Activated T-cell treated with anti-CD3 and anti-CD28 coated beads, Interleukin-2, amount 50 U/mL, for 72 hours (primary cell): ENCODE data around the gene AKR1C2. TPM values are rescaled to one million over a fixed set of nuclear protein-coding genes. Genes with fewer than 3 reads are reported as not detected.
"Not testable (repeated sequence)": the region's sequence is repeated elsewhere in the genome, so short reads cannot be mapped to it uniquely, and the experiment has no call there.

Experiments used
- ATAC-seq, 2 donors: fragments of 150-1000 bp; cut with Tn5 transposase; replicated peaks in 1 of 2; 2 replicates each; pipeline ENCODE4 v1.10.0; 2021; ENCODE audit warnings: moderate library complexity in 2 of 2, mild to moderate bottlenecking in 1 of 2
- DNase-seq, 2 donors: peaks; one replicate each; pipeline ENCODE4 v3.0.0; 2021 to 2022; ENCODE audit warnings: mixed read lengths in 1 of 2
- H3K27ac Mint-ChIP-seq: one replicate; pipeline ENCODE4 v1.8.0; 2022; ENCODE audit warnings: mild to moderate bottlenecking, moderate library complexity, mixed read lengths
- H3K27me3 Mint-ChIP-seq: one replicate; pipeline ENCODE4 v1.8.0; 2022; ENCODE audit warnings: low read depth, mixed read lengths
- H3K36me3 Mint-ChIP-seq, 2 donors: one replicate each; pipeline ENCODE4 v1.8.0; 2022; ENCODE audit warnings: mixed read lengths in 2 of 2, mild to moderate bottlenecking in 1 of 2; ENCODE audit not compliant: insufficient read depth in 2 of 2
- H3K4me1 Mint-ChIP-seq: one replicate; pipeline ENCODE4 v1.8.0; 2022; ENCODE audit warnings: low read depth, mixed read lengths
- H3K4me3 Mint-ChIP-seq, 2 donors: one replicate each; pipeline ENCODE4 v1.8.0; 2022; ENCODE audit warnings: mild to moderate bottlenecking in 2 of 2, mixed read lengths in 2 of 2, moderate library complexity in 2 of 2
- H3K9me3 Mint-ChIP-seq, 2 donors: one replicate each; pipeline ENCODE4 v1.8.0; 2022; ENCODE audit warnings: mixed read lengths in 2 of 2
- total RNA-seq, 2 donors: library from RNA; stranded (reverse); gene quantifications; one replicate each; pipeline ENCODE4 v1.2.3, GENCODE V29; 2022

AKR1C2 gene
- total RNA-seq, 2 donors from 2014 or later: 0.22 TPM; not detected in 1

DNA sequence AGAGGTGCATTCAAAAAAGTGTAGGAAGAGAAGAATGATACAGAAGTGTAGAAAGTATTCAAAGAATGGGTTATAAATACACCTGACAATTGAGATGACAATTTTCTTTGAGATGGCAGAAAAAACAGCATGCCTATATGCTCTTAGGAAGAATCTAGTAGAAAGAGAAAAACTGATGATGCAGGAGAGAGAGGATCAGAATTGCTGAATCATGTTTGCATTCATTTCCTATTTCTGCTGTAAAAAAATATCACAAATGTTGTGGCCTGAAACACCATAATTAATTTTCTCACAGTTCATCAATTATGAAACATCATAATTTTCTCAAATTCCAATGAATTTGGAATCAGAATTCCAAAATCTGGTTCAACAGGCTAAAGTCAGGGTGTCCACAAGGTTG is 50.3 kb downstream of the AKR1C2 start:
- Mint-ChIP-seq H3K4me1 (no peaks in the 10 kb centered on the region), H3K27me3 (no peaks in the 10 kb centered on the region), H3K27ac (no peak overlapping the region), H3K36me3 (no peaks in the 10 kb centered on the region), H3K4me3 (no peak overlapping the region), H3K9me3 (no peaks in the 10 kb centered on the region)
- DNase-seq: no peak
- ATAC-seq: no peak

GRCh38 chr10:4951512-4952162 is 52.0 kb downstream of the AKR1C2 start:
- H3K27ac Mint-ChIP-seq, H3K36me3 Mint-ChIP-seq, ATAC-seq, H3K4me1 Mint-ChIP-seq, H3K9me3 Mint-ChIP-seq, H3K27me3 Mint-ChIP-seq, H3K4me3 Mint-ChIP-seq, DNase-seq: not testable (repeated sequence)

DNA sequence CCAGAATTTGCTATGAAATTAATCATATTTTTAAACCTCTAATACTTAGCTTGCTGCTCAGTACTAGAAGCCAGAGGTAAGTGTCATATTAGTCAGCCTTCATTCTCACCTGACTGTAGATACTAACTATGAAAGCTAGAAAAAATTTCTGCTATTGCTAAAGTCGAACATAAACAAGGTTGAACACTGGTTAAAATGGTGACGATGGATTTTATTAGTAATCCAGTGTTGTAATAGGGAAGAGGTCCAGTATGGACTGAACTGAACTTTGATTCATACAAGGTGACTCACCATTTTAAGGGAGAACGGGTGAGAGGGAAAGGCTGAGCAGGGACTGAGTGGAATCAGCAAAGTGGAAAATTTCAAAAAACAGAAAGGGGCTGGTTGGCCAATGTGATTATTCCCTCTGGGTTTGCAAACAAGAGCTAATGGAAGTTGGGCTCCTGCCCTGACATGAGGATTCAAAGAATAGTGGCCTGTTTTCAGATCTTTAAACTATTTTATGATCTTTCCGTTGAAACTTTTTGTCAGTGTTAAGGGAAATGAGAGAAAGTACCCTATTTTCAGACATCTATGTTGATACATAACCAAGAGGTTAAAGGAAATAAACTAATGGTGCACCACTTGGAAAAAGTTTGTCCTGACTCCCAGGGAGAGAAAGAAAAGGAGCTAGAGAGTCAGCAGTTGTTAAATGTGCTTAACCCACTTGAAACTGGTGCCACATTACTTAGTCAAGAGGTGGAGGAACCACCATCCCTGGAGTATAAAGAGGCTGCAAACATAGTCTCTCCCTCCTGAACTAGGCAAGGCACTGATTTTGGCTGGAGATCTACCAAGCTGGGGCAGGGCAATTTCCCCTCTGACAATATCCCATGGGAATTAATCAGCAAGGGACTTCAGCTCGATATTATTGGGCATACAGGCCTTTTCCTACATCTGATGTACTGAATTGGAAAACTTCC is 55.7 kb downstream of the AKR1C2 start:
- no peak overlapping the region for H3K27ac Mint-ChIP-seq
- no peaks in the 10 kb centered on the region for H3K4me1 Mint-ChIP-seq

DNA sequence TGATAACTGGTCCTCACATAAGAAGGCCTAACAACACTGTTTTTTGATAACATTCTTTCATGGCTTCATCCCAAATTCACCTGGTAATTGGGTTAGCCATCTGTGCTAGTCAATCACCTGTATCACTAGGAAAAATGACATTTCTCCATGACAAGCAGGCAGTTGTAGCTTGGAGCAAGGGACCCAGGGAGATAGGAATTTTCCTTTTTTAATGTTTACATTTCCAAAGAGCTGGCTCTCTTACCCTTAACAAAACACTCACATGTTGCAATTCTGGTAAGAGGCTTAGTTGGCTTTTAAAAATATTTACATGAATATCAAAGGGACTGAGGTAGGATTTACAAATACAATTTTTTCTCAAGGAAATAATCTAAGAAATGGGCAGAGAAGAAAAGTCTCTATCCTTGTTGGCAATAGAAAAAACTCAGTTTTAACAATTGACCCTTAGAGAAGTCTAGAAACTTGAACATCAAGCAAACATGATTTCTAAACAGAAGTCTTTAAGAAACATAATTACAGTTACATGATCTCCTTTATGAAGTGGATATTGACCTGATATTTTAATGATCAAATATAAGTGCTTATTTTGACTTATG is 56.5 kb downstream of the AKR1C2 start:
- Mint-ChIP-seq H3K36me3 (no peaks in the 10 kb centered on the region), H3K27ac (no peak overlapping the region), H3K4me3 (no peak overlapping the region), H3K4me1 (no peaks in the 10 kb centered on the region), H3K27me3 (no peaks in the 10 kb centered on the region), H3K9me3 (no peaks in the 10 kb centered on the region)
- ATAC-seq (no peak), DNase-seq (no peak)

More for the DNA sequence above, 55.7 kb downstream of the AKR1C2 start:
- ATAC-seq (no peak), DNase-seq (no peak)
- Mint-ChIP-seq H3K27me3 (no peaks in the 10 kb centered on the region), H3K36me3 (no peaks in the 10 kb centered on the region), H3K9me3 (no peaks in the 10 kb centered on the region), H3K4me3 (no peak overlapping the region)

DNA sequence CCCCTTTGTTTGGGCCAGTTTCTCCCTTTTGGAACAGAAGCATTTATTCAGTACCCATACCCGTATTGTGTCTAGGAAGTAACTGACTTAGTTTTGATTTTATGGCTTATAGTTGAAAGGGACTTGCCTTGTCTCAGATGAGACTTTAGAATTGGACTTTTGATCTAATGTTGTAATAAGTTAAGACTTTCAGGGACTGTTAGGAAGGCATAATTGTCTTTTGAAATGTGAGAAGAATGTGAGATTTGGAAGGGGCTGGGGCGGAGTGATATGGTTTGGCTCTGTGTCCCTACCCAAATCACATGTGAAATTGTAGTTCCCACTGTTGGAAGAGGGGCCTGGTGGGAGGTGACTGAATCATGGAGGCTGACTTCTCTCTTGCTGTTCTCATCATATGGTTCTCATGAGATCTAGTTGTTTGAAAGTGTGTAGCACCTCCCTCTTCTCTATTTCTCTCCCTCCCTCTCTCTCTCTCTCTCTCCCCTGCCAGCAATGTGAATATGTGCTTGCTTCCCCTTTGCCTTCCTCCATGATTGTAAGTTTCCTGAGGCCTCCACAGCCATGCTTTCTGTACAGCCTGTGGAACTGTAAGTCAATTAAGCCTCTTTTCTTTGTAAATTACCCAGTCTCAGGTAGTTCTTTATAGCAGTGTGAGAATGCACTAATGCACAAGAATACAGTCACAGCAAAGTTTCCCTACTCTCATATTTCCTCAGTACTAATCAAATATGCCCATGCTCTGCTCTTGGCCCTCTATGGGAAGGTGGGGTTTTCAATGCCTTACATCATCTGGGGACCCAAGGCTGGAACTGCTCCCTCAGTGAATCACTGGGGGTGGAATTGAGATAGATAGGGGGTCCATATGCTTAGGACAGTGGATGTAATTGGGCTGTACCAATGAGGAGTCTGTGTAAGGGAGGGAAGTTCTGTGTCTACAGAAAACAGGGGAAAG is 57.6 kb downstream of the AKR1C2 start:
- H3K4me1 Mint-ChIP-seq: no peaks in the 10 kb centered on the region
- ATAC-seq: no peak

DNA sequence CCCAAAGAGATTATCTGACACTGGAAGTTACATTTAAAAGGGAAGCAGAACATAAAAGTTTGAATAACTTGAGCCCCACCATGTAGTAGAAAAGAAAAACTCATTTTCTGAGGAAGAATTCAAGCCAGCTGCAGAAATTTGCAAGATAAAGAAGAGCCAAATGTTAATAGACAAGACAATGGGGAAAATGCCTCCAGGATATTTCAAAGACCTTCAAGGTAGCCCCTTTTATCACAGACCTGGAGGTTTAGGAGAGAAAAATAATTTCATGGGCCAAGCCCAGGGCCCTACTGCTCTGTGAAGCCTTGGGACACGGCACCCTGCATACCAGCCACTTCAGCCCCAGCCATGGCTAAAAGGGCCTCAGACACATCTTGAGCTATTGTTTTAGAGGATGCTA is 58.8 kb downstream of the AKR1C2 start:
- H3K36me3 Mint-ChIP-seq: no peaks in the 10 kb centered on the region
- no peak overlapping the region for H3K4me3 Mint-ChIP-seq
- H3K9me3 Mint-ChIP-seq: no peaks in the 10 kb centered on the region
- no peak overlapping the region for H3K27ac Mint-ChIP-seq
- ATAC-seq: no peak
- no peaks in the 10 kb centered on the region for H3K4me1 Mint-ChIP-seq
- no peak for DNase-seq
- no peaks in the 10 kb centered on the region for H3K27me3 Mint-ChIP-seq

More for the DNA sequence above, 57.6 kb downstream of the AKR1C2 start:
- no peaks in the 10 kb centered on the region for H3K27me3 Mint-ChIP-seq
- no peaks in the 10 kb centered on the region for H3K9me3 Mint-ChIP-seq
- no peak for DNase-seq
- H3K36me3 Mint-ChIP-seq: no peaks in the 10 kb centered on the region
- no peak overlapping the region for H3K27ac Mint-ChIP-seq
- H3K4me3 Mint-ChIP-seq: no peak overlapping the region

- H3K27ac Mint-ChIP-seq: no peak overlapping the region
- no peak overlapping the region for H3K4me3 Mint-ChIP-seq
- H3K4me1 Mint-ChIP-seq: no peaks in the 10 kb centered on the region
- ATAC-seq: no peak
- H3K36me3 Mint-ChIP-seq: no peaks in the 10 kb centered on the region
- DNase-seq: no peak
- no peaks in the 10 kb centered on the region for H3K9me3 Mint-ChIP-seq
- H3K27me3 Mint-ChIP-seq: no peaks in the 10 kb centered on the region
These were observed 59.8 kb downstream of the AKR1C2 start for GRCh38 chr10:4943821-4944220.

GRCh38 chr10:4943416-4943815 is 60.2 kb downstream of the AKR1C2 start:
- not testable (repeated sequence) for H3K27me3 Mint-ChIP-seq, H3K27ac Mint-ChIP-seq, DNase-seq, ATAC-seq, H3K4me1 Mint-ChIP-seq, H3K9me3 Mint-ChIP-seq, H3K4me3 Mint-ChIP-seq, H3K36me3 Mint-ChIP-seq

GRCh38 chr10:4942931-4943330 is 60.7 kb downstream of the AKR1C2 start:
- H3K27me3 Mint-ChIP-seq, H3K27ac Mint-ChIP-seq, DNase-seq, H3K4me1 Mint-ChIP-seq, H3K9me3 Mint-ChIP-seq, H3K36me3 Mint-ChIP-seq, H3K4me3 Mint-ChIP-seq, ATAC-seq: not testable (repeated sequence)

DNA sequence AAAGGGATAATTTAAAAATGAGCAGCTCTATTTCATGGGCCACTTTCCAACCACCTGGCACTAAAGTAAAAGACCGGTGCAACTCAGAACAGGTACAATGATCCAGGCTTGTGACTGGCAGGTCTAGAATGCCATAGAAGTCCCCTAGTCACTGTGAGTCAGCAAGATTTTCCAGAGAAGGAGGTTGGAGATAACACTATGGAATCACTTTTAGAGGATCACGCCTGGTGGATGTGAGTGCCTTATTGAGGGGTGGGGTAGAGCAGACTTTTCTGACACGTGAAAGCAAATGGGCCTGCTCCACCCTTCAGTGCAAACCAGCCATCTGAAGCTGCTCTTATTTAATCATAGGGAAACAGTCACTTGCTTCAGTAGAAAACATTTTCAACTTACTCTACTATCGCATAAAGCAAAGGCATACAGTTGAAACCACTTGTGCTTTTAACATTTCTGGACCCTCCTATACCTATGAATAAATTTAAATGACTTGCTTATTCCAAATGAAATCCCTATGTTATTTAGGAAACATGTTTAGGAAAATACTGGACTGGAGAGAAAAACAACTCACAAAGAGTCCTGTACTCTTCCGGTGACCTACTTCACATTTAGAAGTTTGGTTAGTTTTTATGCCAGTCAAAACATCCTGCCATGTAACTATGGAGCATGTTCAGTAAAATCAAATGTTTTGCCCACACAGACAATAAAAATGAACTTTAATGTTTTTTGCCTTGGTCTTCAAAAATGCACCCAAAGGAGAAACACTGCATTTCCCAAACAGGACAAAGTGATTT is 61.9 kb downstream of the AKR1C2 start:
- Mint-ChIP-seq H3K36me3 (no peaks in the 10 kb centered on the region), H3K4me1 (no peaks in the 10 kb centered on the region), H3K9me3 (no peaks in the 10 kb centered on the region), H3K4me3 (no peak overlapping the region), H3K27me3 (no peaks in the 10 kb centered on the region), H3K27ac (no peak overlapping the region)
- DNase-seq: no peak
- ATAC-seq: no peak

DNA sequence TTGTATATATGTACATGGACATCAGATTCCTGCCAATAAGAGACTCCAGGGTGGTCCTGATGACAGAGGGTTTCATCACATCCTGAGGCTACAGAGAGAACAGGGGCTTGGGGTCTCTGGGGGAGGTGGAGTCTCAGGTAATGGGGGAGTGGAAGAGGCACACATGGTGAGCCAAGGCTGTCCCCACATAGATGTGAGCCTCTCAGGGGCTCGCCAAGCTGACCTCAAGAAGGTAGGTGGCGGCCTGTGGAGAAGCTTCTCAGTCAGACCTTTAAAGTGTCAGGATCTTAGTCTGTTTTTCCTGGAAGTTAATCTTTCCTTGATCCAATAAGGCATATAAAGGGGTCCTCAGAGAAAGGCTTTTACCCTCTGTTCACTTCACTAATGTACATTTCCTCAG is 62.7 kb downstream of the AKR1C2 start:
- H3K27ac Mint-ChIP-seq, ATAC-seq, H3K27me3 Mint-ChIP-seq, DNase-seq, H3K4me1 Mint-ChIP-seq, H3K36me3 Mint-ChIP-seq, H3K4me3 Mint-ChIP-seq, H3K9me3 Mint-ChIP-seq: not testable (repeated sequence)

GRCh38 chr10:4940073-4940428 is 63.6 kb downstream of the AKR1C2 start:
- H3K27me3 Mint-ChIP-seq, H3K36me3 Mint-ChIP-seq: not testable (repeated sequence)

More at GRCh38 chr10:4940073-4940428, 63.6 kb downstream of the AKR1C2 start:
- ATAC-seq, H3K9me3 Mint-ChIP-seq, H3K4me1 Mint-ChIP-seq, DNase-seq, H3K4me3 Mint-ChIP-seq, H3K27ac Mint-ChIP-seq: not testable (repeated sequence)
